GM18526 (cell line): ENCODE data around the gene GPR61.

ENCODE experiments used
- POLR2A ChIP-seq: IDR thresholded peaks from 3 replicates; pipeline ENCODE4 v1.6.1; 2011; ENCODE audit not compliant: insufficient read length; ENCODE audit errors: extremely low read depth

GPR61 gene

DNA sequence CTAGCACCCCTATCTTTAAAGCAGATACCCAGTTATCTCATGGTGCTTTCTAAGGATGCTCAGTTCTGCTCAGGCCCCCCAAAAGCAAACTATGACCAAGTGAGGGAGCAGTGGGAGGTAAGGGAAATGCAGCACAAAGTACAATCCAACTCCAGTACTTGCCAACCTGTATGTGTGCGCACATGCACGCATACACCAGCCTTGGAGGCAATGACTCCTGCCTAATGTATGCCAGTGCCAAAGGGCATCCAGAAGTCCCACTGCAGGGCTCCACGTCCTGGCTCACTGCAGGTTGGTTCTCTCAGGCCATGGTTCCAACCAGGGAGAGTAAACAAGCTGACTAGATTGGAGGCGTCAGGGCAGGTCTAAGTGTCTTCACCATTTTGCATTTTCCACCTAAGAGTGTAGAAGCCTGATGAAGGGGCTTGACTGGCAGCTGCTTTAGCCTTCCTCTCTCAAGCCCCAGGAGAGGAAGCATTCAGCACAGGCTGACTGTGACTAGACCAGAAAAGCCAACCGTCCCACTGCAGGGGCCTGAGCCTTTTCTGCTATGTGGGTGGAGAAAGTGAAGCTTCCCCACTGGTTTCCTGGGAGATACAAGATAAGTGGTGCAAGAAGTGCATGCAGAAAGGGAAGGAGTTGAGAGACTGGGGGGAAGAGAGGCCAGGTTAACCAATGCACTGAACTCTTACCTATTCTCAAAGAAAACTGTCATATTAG, 37.9 kb upstream of the GPR61 start:
- TF ChIP-seq POLR2A = no peak

DNA sequence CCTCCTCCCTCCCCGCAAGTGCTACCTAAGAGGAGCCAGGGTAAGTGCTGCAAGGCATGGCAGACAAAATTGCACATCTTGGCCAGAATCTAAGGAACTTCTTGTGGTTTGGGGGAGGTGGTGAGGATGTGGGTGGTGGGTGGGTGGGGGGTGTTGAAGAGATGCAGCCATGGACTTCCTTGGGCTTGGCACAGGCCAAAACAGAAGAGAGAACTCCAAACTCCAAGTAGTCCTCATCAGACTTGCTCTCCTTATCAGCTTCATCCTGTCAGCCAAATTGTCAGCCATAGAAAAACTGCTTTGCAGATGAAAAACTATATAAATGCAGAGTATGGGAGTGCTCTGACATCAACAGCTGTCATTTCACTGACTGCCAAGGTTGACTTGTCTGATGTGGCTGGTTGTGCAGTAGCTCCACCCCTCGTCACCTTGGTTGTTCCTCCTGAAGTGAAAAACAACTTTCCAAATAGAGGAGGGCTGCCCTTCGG, 37.3 kb upstream of the GPR61 start:
- no peak for TF ChIP-seq POLR2A

DNA sequence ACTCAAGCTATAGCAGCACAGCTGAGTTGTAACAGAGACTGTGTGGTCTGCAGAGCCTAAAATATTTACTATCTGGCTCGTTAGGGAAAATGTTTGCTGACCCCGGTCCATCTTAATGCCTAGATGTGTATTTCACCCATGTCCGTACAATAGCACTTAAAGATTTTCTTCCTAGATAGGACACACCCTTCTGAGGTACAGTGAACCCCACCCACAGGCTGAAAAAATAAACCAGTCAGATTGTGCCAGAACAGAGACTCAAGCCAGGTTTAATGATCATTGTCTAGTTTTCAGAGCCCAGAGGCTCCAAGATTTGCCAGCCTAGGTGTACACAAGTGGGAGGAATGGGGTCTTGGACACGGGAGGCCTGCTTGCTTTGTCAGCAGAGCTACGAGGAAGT, 35.7 kb upstream of the GPR61 start:
- TF ChIP-seq POLR2A = no peak

DNA sequence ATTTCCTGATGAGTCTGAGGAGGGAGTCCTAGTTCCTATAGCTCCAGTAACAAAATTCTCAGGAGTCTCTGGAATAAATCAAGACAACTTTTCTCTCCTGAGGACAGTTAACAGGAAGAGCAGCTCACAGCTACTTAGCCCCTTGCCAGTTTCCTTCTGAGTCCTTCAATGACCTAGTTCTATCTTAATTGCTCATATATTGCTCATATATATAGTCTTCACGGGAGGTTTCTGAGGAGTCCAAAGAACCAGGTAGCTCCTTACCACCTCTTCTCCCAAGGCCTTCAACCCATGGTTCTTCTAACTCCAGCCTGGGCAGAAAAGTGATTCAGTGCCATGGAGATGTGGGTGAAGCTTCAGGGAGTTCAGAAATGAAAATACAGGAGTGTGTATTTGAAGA, 34.7 kb upstream of the GPR61 start:
- no peak for TF ChIP-seq POLR2A

DNA sequence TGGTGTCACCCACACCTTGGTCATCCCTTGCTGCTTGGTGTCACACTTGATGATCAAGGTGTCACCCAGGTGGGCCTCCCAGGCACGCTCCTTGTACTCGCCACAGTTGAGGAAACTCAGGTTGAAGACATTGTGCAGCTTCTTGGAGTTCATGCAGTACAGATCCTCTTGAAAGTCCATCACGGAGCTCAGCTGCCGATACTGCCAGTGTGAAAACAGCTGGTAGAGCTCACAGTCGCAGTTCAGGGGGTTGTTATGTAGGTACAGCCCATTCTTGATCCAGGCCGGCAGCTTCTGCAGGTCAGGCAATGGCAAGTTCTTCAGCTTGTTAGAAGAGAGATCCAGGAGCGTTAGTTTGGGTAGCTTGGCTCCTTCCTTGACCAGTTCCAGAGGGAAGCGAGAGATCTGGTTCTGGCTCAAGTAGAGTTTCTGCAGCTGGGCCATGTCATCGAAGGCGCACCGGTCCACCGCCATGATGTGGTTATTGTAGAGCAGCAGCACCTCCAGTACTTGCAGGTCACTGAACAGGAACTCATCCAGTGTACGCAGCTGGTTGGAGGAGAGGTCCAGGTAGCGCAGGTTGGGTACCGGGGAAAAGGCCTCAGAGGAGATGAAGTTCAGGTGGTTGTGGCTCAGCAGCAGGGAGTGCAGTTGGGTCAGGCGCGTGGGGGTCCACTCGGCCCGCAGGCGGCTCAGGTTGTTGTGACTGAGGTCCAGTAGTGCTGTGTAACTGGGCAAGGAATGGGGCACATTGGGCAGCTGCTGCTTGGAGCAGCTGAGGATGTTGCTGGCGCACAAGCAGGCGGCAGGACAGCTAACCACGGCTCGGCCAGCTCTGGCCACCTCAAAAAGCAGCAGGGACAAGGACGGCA, 31.4 kb upstream of the GPR61 start:
- no peak for TF ChIP-seq POLR2A

DNA sequence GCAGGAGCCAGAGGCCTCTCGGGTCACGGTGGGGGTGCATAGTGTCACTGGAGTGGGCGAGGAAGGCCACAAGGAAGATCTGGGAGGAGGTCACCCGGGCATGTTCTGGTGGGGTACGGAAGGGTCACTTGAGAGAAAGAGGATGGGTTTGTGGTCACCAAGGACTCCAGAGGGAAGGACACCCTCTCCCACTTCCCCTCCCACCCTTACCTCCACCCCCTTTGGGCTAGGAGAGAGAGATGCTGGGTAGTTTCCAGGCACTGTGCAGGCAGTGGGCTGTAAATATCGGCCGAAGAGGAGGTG, 30.8 kb upstream of the GPR61 start:
- TF ChIP-seq POLR2A = no peak

DNA sequence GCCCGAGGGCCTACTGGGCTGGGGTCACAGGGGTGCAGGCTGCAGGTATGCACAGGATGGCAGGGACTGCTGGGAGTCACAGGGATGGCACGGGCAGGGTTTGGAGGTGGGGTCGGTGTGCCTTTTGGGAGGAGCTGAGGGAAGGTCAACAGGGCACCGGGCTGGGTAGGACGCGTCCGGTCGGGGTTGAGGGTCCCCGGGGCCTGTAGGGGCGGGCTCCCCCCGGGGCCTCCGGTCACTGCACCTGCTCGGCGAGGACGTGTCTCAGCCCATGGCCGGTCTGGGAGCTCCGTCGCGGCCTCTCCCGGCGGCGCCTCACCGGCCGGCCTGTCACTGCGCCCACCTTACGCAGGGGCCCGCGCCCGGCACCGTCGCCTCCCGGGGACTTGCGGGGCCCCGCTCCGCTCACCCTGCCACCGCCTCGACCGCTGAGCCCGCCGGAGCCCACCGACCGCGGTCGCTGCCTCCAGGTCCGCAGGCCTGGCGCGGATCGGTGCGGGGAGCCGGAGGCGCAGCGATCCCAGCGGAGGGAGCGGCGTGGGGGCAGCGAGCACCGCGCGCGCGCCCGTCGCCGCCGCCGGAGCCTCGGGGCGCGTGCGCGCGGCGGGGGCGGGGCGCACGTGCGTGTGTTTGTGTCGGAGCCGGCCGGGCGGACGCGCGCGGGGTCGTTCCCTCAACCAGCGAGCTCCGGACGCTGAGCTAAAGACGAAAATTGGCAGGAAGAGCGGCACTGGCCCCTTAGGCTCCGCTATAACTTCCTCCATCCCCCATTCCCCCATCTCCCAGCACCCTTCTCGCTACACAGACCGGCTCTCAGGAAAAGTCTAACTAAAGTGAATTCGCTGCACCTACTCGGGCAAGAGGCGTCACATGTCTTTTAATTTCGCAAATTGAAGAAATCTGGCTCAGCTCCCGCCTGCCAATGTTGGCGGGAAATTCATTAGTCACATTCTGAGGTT, 30.2 kb upstream of the GPR61 start, which contains the start of gene AMIGO1:
Gene AMIGO1 (minus strand): TSS at position 552 of the 959 bp plus-strand sequence. CDS start 815 bp downstream, outside the sequence.
- no peak for TF ChIP-seq POLR2A

DNA sequence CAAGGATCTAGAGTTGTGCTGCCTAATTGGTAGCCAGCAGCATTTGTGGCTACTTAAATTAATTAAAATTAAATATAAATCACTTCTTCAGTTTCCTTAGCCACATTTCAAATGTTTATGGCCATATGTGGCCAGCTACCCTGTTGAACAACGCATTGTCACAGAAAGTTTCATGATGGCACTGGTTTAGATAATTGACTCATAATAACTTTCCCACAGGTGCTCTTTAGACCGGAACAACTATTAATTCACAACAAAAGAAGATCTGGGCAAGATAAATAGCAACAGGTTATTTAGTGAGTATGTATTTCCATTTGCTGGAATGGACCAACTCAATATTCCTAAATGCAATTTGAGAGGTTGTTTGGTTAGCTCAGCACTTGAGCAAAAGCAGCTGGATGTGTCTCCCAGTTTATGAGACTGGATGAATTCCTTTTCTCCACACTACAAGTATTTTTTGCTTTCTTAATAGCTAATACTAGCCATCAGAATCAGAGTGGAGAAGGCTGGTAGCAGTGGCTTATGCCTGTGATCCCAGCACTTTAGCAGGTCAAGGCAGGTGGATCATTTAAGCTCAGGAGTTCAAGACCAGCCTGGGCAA, 26.5 kb upstream of the GPR61 start:
- TF ChIP-seq POLR2A = no peak

DNA sequence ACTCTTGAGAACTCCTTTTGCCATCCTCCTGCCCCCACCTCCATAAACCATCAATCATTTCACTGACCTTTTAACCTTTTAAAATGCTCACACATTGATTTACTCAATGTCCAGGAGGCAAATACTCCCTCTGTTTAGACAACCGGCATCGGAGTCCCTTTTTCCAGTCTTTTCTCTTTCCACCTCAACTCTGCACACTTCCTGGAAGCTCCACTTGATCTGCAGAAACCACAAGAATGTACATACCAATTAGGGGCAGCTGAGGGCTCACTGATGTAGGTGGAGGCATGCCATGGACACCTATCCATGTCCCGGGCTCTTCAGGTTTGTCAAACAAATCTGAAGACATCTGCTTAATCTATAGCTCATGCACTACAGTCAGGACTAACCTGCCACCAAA, 24.8 kb upstream of the GPR61 start:
- TF ChIP-seq POLR2A = no peak

DNA sequence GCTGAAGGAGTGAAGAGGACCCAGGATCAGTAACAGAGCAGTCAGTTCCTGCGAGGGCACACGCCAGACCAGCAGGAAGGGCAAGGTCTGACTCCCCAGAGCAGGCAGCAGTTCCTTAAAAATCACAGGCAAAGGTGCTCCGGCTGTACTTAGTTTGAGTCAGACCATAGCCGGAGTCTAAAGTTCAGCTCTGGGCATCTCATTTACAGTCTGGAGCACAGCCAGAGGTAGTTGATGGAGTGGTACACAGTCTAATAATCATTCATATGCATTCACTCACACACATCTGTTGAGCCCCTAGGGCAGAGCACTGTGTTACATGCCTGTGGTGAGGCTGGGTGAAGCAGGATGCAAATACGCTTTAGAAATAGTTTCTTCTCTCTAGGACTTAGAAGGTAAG, 22.8 kb upstream of the GPR61 start:
- TF ChIP-seq POLR2A = no peak

DNA sequence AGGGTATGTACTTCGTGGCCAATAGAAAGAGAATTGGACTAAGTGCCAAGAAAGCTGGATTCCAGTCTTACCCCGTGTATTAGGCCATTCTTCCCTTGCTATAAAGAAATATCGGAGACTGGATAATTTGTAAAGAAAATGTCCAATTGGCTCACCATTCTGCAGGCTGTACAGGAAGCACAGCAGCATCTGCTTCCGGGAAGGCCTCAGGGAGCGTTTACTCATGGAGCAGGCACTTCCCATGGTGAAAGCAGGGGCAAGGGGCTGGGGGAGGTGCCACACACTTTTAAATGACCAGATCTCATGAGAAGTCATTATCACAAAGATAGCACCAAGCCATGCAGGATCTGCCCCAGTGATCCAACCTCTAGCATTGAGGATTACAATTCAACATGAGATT, 22.3 kb upstream of the GPR61 start:
- TF ChIP-seq POLR2A = no peak

DNA sequence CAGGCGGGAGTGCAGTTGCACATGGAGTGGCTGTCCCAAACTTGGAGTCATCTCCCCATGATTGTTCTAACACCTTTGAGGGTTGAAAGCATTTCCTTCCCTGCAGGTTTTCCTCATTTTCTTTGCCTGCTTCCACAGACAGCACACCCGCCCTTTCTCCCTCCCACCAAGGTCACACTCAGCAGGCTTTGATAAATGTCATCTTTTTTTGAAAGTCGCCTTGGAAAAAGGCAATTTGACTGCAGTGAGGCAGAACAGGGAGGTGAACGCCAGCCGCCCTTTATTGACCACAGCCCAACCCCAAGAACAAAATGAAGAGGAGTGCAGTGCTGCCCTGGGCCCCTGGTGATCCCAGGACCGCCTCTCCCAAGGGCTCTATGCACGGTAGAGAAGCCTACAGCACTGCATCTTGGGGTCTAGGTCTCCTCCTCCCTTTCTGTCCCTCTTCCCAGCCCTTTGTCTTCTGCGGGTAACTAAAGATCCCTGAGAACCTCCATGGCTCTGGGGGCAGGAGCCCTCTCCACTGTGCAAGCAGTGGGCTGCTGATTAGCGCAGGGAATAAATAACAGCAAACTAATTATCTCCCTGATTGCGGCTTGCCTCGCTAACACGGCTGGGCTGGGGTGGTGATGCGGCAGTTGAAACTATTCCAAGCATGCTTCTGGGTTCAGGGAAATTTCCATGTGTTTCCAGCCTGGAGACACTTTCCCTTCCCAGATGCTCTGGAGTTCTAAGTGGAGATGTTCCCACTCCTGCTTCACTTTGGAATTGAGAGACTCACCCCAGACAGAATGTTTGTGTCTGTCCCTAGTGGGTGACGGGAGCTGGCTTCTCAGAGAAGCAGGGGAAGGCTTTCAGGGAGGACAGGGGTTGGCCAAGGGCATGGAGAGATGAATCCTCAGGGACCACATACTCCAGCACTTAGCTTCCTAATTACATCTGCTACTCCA, 18.4 kb upstream of the GPR61 start:
- no peak for TF ChIP-seq POLR2A

DNA sequence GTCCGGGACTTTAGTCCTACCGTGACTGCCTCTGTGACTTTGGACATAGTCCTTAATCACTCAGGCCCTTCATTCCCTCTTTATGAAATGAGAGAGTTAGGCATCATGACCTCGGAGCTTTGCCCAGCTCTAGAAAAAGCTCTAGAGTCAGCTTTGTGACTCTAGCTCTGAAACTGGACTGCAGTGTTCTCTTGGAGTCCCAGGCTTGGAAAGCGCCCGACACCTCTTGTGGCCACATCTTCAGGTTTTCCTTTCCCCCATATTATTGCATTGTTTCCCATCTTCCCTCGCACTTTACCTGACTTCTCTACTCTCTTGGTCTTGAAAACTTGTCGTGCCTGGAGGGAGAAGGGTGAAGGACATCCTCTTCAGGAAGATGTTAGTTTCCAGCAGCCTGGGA, 17.6 kb upstream of the GPR61 start:
- TF ChIP-seq POLR2A = no peak

DNA sequence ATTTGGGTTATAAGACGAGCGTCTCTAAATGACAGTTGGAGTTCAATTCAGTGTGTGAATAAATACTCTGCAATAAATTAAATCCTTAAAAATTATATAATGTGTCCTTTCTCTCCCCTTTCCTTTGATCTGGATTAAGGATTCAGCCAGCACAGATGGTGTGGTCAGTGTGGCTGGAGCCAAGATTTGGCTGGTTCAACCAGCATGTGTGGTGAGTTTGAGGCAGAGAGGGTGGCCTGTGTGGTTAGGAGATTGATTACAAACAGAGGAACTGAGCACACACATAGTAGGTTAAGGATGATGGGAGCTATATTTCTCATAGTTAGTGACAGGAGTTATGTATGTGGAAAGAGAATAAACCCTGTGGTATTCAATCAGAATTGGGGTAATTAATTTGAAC, 16.0 kb upstream of the GPR61 start:
- TF ChIP-seq POLR2A = no peak
